HG03025 (cell line): ENCODE results near the gene DGKG.

Experiments used
- ATAC-seq: cut with Tn5 transposase; IDR thresholded peaks from one replicate; pipeline ENCODE4 v1.9.1; 2021; ENCODE audit warnings: mild to moderate bottlenecking, moderate library complexity; ENCODE audit not compliant: unreplicated experiment, low FRiP score

Gene DGKG

DNA sequence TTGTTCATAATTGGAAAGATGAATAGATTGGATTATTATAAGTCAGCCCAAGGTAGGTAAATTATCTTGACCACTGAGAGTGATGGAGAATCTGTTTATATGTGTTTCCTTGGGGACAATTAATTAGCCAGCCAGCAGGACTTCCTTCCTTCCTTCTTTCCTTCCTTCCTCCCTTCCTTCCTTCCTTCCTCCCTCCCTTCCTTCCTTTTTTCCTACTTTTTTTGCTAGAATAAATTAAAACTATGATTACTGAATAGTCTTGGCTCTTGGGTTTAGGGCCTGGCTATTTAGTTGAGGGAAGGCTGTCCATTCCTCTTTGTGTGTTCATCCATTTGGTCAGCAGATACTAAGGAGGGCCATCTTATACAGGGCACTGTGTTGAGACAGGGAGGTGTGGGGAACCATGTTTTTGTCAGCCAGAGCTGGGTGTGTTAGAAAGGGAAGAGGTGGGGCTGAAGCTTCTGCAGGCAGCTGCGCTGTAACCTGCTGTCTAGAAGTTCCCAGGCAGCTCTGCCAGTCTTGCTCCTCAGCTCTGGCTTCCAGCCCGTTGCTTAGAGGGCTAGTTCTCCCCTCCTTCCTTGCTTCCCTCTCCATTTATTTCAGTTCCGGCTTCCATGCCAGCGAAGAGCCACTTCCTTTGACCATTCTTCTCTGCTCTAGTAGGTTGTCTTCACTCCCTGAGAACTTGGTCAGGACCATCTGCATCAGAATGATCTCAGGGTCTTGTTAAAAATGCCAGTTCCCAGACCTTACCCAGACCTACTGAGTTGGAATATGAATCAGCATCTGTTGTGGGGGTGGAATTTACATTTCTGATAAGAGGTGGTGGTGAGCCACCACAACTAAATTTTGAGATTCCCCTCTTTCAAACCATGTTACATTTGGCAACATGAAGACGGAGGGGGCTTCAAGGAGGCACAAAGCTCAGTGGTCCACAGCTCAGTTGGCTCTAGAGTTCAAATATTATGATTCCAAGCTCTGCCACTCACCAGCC, 113.9 kb downstream of the DGKG start:
- no peak for ATAC-seq

DNA sequence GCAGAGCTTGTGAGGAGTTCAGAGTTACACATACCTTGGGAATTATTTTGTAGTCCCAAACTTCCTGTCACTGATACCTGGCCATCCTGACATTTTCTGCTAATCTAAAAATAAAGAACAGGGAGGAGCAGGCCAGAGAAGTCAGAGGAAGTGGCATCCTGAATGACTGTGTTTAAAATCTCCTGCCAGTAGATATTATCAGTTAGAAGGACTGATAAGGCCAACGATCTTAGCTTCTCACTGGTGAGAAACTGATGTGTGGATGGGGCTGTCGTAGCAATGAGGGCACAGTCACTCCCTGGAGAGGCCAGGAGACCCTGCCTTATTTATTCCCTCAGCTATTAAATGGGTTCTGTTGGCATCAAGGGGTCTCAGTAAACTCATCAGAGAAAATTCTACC, 115.1 kb downstream of the DGKG start:
- no peak for ATAC-seq

DNA sequence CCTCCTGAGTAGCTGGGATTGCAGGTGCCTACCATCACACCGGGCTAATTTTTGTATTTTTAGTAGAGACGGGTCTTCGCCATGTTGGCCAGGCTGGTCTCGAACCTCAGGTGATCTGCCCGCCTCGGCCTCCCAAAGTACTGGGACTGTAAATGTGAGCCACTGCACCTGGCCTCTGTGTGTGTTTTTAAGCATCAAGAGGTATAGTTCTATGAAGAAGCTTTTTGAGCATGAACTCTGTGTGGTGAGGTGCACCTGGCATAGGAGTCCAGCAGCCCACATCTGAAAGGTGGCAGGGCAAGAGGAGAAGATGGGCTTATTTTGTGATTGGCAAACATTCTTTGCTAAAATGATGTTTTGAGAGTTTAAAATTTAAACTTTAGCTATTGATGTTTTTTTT, 118.0 kb downstream of the DGKG start:
- ATAC-seq, result no peak

DNA sequence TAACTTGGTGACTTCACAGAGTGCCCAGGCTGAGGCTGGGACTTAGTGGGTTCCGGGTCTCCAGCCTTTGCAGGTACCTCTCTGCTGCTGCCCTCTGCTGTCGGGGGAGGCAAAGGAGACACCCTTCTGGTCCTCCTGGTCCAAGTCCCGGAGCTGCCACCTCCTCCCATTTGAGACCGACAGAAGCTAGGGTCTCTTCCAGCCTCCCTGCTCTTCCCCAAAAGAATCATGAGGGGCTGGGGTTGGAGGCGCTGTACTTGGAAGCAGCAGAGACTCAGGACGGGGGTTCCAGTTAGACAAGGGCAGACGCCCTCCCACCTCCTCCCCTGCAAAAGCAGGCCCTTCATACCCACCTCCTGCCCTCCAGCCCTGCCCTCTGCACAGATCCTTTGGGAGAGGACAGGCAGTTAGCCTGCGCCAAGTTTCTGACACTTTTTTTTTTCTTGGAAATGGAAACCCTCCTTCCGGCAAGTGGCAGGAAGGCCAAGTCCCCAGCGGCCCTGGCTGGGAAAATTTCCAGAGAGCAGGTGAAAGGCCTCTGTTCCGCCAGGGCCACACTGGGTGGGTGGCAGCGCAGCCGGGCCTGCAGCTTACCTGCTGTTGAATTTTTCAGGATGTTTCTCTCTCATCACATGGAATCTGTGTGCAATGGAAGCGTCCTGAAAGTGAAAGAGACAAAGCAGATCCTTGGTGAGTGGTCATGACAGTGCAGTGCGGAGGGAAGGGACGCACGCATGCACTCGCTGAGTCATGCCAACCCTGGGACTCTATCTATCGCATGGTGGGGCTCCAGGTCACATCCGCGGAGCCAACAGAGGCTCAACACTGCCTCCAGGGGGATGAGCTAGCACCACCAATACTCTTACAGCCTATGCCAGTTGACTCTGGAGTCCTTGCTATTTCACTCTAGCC, 119.9 kb downstream of the DGKG start:
- ATAC-seq, result peak; percentile 58

DNA sequence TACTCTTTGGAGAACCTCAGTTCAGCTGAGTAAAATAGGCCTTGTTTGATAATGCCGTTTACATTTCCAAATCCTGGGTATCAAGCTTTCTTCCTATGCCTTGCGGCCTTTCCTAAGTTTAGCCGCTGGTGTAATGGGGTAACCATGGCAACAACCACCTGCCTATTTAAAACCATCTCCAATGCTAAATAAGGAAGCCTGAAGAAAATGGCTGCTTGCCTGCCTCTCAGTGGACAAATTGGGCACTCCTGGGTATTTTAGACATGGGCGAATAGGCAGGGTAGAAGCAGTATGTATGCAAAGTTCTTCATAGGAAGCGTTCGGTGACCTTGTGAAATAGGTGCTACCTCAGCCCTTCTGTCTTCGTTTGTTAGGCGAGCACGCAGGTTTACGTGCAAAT, 122.7 kb downstream of the DGKG start:
- no peak for ATAC-seq

DNA sequence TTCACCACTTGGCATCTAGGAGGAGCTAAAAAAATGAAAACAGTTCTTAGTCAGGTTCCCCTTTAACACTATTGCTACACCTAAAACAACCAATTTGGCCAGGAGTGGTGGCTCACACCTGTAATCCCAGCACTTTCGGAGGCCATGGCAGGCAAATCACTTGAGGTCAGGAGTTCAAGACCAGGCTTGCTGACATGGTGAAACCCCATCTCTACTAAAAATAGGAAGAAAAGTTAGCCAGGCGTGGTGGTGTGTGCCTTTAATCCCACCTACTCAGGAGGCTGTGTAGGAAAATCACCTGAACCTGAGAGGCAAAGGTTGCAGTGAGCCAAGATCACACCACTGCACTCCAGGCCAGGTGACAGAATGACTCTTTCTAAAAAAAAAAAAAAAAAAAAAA, 124.1 kb downstream of the DGKG start:
- no peak for ATAC-seq

DNA sequence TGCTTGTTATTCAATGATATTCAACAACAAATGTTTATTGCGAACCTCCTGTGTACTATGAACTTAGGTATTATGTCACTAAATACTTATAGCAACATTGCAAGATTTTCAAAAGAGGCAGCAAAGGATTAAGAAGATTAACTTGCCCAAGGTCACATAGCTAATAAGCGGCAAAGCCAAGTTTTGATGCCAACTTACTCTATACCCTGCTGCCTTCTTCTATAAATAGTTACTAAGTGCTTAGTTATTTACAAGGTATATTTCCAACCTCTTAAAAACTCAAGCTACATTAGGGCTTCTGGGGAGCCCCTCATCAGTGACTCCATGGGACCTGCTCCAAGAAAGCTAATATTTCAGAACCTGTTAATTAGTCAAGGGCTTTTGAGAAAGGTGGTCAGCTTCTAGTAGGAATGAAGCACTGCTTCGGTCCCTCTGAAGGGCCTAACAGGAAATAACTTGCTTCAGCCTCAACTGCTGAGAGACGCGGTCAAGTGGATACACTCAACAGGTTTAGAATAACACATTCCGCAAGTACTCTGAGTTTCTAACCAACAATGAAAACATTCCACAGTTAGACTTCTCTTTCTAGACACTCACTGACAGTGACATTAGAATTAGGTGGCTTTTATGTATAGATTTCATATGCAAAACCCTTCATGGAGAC, 125.5 kb downstream of the DGKG start:
- ATAC-seq, result no peak

DNA sequence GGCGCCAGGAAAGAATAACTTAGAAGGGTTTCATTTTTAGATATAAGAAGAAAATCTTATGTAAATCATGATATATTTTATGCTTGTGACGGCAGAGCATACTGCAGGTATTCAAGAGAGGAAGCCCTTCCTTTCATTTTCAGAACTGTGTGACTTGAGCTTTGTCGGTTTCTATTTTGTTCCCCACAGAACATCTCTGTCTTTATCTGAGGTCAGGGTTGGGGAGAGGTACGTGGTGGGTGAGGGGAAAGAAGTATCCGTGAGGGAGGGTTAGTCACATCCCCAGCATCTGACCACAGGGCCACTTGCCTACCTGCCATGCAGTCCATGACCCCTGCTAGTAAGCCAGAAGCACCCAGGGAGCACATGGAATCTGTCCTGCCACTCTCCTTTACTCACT, 126.5 kb downstream of the DGKG start:
- peak; percentile 85 for ATAC-seq

DNA sequence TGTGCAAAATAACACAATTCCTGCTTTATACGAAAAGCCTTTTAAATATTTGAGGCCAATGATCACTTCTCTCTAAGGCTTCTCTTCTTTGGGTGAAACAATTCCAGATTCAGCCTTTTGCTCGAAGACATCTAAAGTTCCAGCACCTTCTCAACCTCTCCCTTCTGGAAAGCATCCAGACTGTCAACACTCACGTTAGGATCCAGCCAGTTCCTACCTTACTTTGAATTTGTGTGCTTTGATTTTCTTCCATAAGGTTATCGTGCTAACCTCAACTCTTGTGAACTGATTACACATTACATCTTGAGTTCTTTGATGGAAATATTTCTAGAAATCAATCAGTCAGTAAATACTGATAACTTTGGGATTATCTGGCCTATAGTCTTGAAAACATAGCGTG, 127.9 kb downstream of the DGKG start:
- no peak for ATAC-seq

DNA sequence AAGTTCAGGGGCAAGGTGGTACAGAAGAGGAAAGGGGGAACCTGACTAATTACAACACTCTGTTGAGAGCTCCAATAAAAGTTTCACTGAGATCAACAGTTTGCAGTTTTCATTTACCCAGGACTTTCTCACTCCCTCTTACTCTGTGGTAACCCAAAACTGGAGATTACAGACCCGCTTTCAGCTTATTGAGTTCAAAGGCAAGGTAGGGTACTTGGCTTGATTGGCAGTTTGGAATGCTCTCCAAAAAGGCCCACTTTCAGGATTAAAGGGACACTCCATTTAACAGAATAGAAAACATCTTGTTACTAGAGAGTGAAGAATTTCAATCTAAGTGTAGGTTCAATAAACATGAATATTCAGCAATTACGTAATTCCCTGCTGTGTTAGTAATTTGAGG, 135.6 kb downstream of the DGKG start:
- ATAC-seq, result no peak

DNA sequence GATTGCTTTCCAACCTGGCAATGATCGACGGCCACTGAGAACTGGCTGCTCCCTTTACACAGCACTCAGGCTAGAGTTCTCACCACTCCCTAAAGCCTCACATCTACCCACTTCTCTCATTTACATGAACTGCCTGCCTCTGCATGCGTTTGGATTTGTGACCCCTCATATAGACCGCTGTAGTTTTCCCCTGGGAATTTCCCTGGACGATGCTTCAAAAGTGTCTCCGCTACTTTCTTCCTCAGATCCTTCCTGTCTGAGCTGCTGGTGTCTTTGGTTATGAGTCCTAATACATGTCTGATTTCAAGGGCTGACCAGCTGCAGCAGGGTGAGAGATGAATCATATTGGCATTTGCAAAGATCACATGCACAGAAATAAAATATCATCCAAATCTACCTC, 136.4 kb downstream of the DGKG start:
- peak; percentile 49 for ATAC-seq

DNA sequence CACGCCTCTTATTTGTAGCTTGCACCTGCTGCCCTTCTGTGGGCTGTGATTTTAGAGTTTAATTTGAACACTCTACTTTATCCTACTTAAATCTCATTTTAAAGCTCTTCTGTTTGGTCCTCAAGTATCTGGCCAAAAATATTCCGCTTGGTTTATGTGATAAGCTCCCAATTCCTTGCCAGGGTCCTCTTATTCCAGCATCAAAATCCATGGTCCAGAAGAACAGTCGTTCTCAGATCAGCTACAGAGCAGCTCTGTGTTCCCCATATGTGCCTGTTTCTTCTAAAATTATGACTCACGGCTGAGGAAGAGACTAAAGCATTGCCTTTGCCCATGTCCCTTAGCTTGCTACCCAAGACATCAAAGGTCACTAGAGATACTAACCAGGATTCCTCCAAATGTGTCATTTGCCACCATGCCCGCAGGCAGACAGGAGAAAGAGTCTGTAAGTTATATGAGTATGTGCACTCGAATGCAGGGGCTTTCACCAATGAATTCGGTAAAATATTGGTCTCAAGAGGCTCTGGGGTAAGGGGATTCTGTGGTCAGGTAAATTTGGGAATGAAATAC, 137.9 kb downstream of the DGKG start:
- ATAC-seq, result no peak

DNA sequence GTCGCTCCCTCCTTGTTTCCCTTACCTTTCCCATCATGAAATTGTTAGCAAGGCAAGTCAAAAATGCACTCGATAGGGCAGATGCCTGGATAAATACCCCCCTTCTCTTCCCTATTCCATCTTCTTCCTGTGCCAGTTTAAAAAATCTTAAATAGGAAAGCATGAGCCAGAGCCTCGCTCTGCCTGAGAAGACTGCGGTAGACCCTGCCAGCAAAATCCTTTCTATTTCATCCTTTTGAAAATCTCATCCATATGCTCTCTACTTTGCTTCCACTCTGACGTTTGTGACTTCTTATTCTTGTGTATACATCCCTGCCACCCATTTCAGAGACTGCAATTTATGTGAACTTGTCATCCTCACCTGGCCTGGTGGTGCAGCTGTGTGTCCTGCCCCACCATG, 138.6 kb downstream of the DGKG start:
- no peak for ATAC-seq

DNA sequence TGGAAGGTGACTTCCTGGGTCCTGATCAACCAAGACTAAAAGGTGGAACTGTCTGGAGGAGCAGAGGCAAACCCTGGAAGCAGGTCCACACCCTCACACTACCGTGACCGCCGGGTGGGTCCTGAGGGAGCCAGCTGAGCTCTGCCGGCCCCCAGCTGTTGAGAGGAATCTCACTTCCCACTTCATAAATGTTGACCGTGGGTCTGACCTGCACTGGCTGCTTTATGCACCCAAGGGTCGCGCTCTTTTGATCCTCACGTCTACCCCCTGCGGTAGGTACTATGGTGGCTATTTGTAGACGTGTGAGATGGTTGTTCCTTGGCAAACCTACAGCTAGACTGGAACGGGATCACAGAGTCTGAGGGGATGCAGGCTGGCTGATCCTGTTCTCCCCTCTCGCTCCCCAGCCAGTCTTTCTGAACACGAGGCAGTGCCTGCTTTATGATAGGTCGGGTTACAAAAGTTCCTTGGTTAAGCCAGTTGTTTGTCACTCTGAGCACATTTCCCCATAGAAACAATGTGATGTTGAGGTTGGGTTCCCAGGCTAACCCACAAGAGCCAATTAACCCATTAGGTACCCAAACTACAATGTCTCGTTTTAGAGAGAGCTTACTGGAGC, 140.2 kb downstream of the DGKG start:
- ATAC-seq, result no peak

DNA sequence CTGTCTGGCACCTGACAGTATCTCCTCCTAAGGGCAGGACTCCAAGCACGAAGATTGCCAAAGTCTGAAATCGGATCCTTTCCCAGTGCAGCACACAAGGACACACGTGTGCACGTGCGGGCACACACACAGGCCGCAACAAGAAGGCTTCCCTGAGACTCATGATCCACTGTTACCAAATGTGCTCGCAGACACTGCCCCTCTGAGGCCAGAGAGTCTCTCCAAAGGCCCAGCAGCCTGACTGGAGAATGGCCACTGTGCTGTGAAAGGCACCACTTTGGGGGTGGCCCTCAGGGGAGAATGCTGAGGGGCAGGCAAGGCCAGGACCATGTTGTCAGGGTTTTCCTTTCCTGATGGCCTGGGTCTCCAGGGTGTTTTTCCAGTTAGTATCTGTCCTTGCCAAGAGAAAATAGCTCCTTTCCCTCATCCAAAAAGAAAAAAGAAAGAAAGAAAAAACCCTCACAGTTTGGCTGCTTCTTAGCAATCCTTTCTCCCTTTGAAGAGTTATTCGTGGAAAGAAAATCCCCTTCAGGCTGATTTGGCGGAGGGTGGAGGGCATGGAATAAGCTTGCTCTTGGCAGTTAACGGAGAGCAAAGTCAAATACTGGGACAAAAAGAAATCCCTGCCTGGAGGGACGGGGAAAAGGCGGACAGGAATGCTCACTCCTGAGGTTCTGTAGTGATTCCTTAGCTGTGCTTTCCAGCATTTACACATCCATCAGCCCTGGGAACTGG, 141.0 kb downstream of the DGKG start:
- no peak for ATAC-seq

DNA sequence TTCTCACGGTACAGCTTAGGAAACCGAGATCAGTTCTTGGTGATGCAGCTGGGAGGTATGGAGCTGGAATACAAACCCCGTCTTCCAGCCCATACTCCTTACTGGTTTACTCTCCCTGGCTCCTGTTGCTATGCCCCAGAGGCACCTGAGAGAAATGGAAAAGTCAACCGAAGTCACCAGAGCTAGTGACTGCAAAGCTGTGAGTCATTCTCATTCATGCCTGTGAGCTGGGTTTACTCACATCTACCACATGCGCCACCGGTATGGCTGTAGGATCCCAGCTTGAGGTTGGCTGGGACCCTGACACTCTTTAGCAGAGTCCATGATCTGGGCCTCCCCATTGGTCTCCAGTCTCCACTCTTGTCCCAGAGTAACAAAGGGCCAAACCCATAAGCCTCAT, 141.7 kb downstream of the DGKG start:
- ATAC-seq, result no peak

DNA sequence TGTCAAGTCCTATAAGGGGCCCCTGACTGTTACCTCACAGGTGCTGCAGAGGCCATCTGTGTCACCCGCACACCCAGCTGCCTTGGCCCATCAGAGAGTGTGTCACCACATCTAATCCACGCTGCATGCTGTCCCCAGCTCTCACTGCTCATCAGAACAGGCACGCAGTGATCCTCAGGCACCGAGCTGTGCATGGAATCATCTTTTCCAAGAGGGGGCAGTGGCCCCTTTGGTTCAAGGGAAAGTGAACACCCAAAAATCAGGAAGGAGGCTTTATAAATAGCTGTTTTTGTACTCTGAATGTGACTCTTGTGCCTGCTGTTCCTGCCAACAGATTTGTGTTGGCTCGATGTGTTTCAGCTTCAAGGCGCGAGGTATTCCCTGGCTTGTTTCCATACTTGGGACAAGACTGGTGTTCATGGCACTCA, 142.8 kb downstream of the DGKG start:
- ATAC-seq, result no peak

DNA sequence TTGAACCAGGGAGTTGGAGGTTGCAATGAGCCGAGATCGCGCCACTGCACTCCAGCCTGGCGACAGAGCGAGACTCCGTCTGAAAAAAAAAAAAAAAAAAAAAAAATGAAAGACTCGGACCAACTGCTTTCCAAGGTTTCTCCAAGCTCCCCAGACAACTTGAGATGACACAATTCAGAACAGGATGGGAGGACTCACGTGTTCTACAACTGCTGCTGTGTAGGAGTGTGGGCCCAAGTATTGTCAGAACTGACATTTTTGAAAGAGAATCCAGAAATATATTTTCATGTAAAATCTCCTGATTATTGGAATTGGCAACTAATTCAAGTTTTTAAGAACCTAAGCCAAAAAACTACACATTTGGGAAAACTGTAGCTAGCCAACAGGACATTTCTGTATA, 143.6 kb downstream of the DGKG start:
- no peak for ATAC-seq

DNA sequence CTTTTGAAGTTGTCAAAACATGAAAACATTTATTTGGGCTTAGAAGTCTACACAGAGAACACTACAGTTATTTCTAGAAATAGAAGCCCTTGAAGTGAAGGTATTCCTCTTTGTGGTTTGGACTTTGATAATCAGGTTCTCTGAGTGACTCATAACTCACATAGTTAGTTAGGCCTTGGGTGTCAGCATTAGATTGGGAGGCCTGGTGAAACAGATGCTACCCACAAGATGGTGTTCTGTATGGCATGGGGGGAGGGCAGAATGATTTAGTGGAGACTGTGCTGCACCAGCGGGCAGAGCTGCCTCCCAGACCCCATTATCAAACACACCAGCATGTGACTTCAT, 144.2 kb downstream of the DGKG start:
- peak; percentile 72 for ATAC-seq
